ENCODE results near the gene ZDHHC22.

DNA sequence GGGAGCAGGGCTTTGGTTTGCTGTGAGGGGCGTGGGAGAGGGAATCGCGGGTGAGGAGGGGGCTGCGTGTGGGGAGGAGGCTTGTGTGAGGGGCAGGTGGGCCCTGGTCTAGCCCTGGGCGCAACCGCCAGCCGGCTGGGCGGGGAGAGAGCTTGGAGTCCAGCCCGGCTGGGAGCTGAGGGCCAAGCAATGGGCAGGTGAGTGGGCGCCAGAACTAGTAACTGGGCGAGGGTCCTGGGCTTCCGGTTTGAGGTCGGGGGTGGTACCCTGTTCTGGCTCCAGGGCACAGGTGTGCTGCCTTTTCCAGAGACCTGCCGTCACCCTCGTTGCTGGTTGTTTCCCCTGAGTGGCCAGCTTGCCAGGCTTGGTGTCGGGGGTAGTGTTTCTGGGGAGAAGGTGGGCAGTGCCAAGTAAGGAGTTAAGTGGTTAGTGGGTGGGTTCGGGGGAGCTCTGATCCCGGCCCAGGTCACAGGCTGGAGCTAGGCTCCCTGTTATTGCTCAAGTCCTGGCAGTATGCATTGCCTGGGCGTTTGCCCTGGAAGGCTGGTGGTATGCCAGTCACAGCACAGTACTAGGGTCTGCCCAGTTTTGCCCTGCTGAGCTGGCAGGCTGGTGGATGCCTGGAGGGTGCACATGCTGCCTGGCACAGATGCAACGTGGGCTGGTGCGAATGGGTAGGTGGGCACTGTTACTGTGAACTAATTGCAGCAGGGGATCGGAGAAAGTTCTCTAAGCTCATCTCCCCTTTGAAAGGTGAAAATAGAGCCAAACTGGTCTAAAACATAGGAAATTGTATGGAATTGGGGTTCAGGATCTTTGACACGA is 42.9 kb downstream of the ZDHHC22 start:
- TF ChIP-seq POLR2A (IDR thresholded peaks at IDR 0.05) = no peak
- TF ChIP-seq, protein P1, sequence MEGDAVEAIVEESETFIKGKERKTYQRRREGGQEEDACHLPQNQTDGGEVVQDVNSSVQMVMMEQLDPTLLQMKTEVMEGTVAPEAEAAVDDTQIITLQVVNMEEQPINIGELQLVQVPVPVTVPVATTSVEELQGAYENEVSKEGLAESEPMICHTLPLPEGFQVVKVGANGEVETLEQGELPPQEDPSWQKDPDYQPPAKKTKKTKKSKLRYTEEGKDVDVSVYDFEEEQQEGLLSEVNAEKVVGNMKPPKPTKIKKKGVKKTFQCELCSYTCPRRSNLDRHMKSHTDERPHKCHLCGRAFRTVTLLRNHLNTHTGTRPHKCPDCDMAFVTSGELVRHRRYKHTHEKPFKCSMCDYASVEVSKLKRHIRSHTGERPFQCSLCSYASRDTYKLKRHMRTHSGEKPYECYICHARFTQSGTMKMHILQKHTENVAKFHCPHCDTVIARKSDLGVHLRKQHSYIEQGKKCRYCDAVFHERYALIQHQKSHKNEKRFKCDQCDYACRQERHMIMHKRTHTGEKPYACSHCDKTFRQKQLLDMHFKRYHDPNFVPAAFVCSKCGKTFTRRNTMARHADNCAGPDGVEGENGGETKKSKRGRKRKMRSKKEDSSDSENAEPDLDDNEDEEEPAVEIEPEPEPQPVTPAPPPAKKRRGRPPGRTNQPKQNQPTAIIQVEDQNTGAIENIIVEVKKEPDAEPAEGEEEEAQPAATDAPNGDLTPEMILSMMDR (IDR thresholded peaks at IDR 0.05) = no peak

Measured in testis (tissue), 2 donors.